Upper lobe of left lung (tissue), 4 donors: ENCODE results near the gene CLSTN2.

Source experiments
- EP300 ChIP-seq, 4 donors: sonication (generic); formaldehyde crosslinking; IDR thresholded peaks; one replicate each; pipeline ENCODE4 v1.5.1; 2017; ENCODE audit warnings: antibody characterized with exemption in 4 of 4, control low read depth in 2 of 4
- POLR2A ChIP-seq, 4 donors: fragments of 450-650 bp; IDR thresholded peaks; one replicate each; pipeline ENCODE4 v1.5.1; 2016 to 2017; ENCODE audit warnings: antibody characterized with exemption in 4 of 4, mild to moderate bottlenecking in 2 of 4
- POLR2AphosphoS5 ChIP-seq, 2 donors: sonication (generic); formaldehyde crosslinking; IDR thresholded peaks; one replicate each; pipeline ENCODE4 v1.5.1; 2017; ENCODE audit warnings: antibody characterized with exemption in 2 of 2
- TF ChIP-seq, protein P1 (sequence below), 6 experiments: fragments of 450-650 bp in 4 of 6; fragments of 200-600 bp in 2 of 6; sonication (generic) in 2 of 6; IDR thresholded peaks; one replicate each; pipeline ENCODE4 v1.5.1; 2016 to 2019; ENCODE audit warnings: antibody characterized with exemption in 6 of 6

DNA sequence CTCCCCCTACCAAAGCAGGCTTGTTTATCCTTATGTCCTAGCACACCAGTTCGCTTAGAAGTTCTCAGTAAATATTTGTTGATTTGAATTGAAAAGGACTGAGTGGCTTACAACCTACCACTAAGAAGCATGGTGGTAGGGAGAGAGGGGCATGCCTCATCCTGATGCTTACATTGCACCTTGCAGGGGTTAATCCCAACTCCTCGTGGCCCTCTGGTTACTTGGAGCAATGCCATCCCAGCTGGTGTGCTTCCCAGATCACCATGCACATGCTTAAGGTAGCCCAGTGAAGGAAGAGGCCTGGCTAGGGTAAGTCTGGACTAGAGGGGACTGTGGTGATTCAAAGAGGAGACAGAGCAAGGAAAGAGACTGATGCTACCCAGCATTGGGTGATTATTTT lies 253.3 kb downstream of the CLSTN2 start:
- TF ChIP-seq, protein P1, sequence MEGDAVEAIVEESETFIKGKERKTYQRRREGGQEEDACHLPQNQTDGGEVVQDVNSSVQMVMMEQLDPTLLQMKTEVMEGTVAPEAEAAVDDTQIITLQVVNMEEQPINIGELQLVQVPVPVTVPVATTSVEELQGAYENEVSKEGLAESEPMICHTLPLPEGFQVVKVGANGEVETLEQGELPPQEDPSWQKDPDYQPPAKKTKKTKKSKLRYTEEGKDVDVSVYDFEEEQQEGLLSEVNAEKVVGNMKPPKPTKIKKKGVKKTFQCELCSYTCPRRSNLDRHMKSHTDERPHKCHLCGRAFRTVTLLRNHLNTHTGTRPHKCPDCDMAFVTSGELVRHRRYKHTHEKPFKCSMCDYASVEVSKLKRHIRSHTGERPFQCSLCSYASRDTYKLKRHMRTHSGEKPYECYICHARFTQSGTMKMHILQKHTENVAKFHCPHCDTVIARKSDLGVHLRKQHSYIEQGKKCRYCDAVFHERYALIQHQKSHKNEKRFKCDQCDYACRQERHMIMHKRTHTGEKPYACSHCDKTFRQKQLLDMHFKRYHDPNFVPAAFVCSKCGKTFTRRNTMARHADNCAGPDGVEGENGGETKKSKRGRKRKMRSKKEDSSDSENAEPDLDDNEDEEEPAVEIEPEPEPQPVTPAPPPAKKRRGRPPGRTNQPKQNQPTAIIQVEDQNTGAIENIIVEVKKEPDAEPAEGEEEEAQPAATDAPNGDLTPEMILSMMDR (IDR thresholded peaks at IDR 0.05) = no peak
- TF ChIP-seq POLR2A (IDR thresholded peaks at IDR 0.05) (no peak), EP300 (IDR thresholded peaks at IDR 0.05) (no peak), POLR2AphosphoS5 (IDR thresholded peaks at IDR 0.05) (no peak)
